ENCODE measurements around the gene CEMP1.
"Not testable (repeated sequence)": the region's sequence is repeated elsewhere in the genome, so short reads cannot be mapped to it uniquely, and the experiment has no call there.

The CEMP1 gene

GRCh38 chr16:2554709-2555425 is 23.7 kb upstream of the CEMP1 start:
- not testable (repeated sequence) for DNase-seq; H3K9ac ChIP-seq (ENCODE audit: low read length); H2BK120ac ChIP-seq (ENCODE audit: low read depth, low read length); H3K4me1 ChIP-seq (ENCODE audit: control insufficient read depth, low read depth, low read length); H2BK15ac ChIP-seq (replicated peaks; ENCODE audit: low read depth); H3K79me2 ChIP-seq (ENCODE audit: control insufficient read depth, insufficient read depth, low read length); H4K8ac ChIP-seq (ENCODE audit: low read depth, low read length); H3K4me3 ChIP-seq (ENCODE audit: low read length); H3K27ac ChIP-seq (ENCODE audit: low read depth, low read length); H3K4me2 ChIP-seq (ENCODE audit: low read length); H3K23ac ChIP-seq (ENCODE audit: low read length); H3K56ac ChIP-seq (ENCODE audit: low read length); H3K4ac ChIP-seq (ENCODE audit: low read depth, low read length); H3K36me3 ChIP-seq (ENCODE audit: control insufficient read depth, insufficient read depth, low read length); H4K5ac ChIP-seq (ENCODE audit: low read length); H3K18ac ChIP-seq (ENCODE audit: low read length); H2AK5ac ChIP-seq (ENCODE audit: low read length); H3K79me1 ChIP-seq (ENCODE audit: low read length); H3K27me3 ChIP-seq (ENCODE audit: insufficient read depth, low read length, poor library complexity); H2BK5ac ChIP-seq (ENCODE audit: low read length)
- WGBS (ENCODE audit: extremely low coverage, insufficient coverage, low lambda C conversion rate) = no CpG with 5 or more reads among the region's 13 CpGs

- H3K79me1 ChIP-seq (ENCODE audit: low read length); H3K4me1 ChIP-seq (ENCODE audit: control insufficient read depth, low read depth, low read length); H4K8ac ChIP-seq (ENCODE audit: low read depth, low read length); H3K56ac ChIP-seq (ENCODE audit: low read length); H3K36me3 ChIP-seq (ENCODE audit: control insufficient read depth, insufficient read depth, low read length); H2AK5ac ChIP-seq (ENCODE audit: low read length); H2BK15ac ChIP-seq (replicated peaks; ENCODE audit: low read depth); H3K4ac ChIP-seq (ENCODE audit: low read depth, low read length); H3K27ac ChIP-seq (ENCODE audit: low read depth, low read length); H2BK120ac ChIP-seq (ENCODE audit: low read depth, low read length); H3K23ac ChIP-seq (ENCODE audit: low read length); H4K5ac ChIP-seq (ENCODE audit: low read length); H3K4me3 ChIP-seq (ENCODE audit: low read length); H3K79me2 ChIP-seq (ENCODE audit: control insufficient read depth, insufficient read depth, low read length); H3K9ac ChIP-seq (ENCODE audit: low read length); H2BK5ac ChIP-seq (ENCODE audit: low read length); H3K27me3 ChIP-seq (ENCODE audit: insufficient read depth, low read length, poor library complexity); H3K18ac ChIP-seq (ENCODE audit: low read length); H3K4me2 ChIP-seq (ENCODE audit: low read length): not testable (repeated sequence)
- peak; percentile 77 for DNase-seq
- no CpG with 5 or more reads among the region's 17 CpGs for WGBS (ENCODE audit: extremely low coverage, insufficient coverage, low lambda C conversion rate)
Observed at GRCh38 chr16:2551420-2551889, 20.2 kb upstream of the CEMP1 start.

GRCh38 chr16:2550283-2550878 is 19.2 kb upstream of the CEMP1 start:
- H3K4ac ChIP-seq (ENCODE audit: low read depth, low read length); H2BK15ac ChIP-seq (replicated peaks; ENCODE audit: low read depth); H3K27ac ChIP-seq (ENCODE audit: low read depth, low read length); H3K23ac ChIP-seq (ENCODE audit: low read length); H2BK120ac ChIP-seq (ENCODE audit: low read depth, low read length); H2AK5ac ChIP-seq (ENCODE audit: low read length); H4K8ac ChIP-seq (ENCODE audit: low read depth, low read length); H3K4me1 ChIP-seq (ENCODE audit: control insufficient read depth, low read depth, low read length); H3K9ac ChIP-seq (ENCODE audit: low read length); H3K4me3 ChIP-seq (ENCODE audit: low read length); DNase-seq; H3K4me2 ChIP-seq (ENCODE audit: low read length); H3K79me2 ChIP-seq (ENCODE audit: control insufficient read depth, insufficient read depth, low read length); H3K56ac ChIP-seq (ENCODE audit: low read length); H3K36me3 ChIP-seq (ENCODE audit: control insufficient read depth, insufficient read depth, low read length); H4K5ac ChIP-seq (ENCODE audit: low read length); H3K18ac ChIP-seq (ENCODE audit: low read length); H3K79me1 ChIP-seq (ENCODE audit: low read length); H2BK5ac ChIP-seq (ENCODE audit: low read length); H3K27me3 ChIP-seq (ENCODE audit: insufficient read depth, low read length, poor library complexity): not testable (repeated sequence)
- WGBS (ENCODE audit: extremely low coverage, insufficient coverage, low lambda C conversion rate) = no CpG with 5 or more reads among the region's 14 CpGs

- H3K56ac ChIP-seq (ENCODE audit: low read length); H3K4me1 ChIP-seq (ENCODE audit: control insufficient read depth, low read depth, low read length): not testable (repeated sequence)
- no CpG with 5 or more reads among the region's 14 CpGs for WGBS (ENCODE audit: extremely low coverage, insufficient coverage, low lambda C conversion rate)
Observed at GRCh38 chr16:2543771-2544170, 12.6 kb upstream of the CEMP1 start.

GRCh38 chr16:2541409-2541808 is 10.2 kb upstream of the CEMP1 start:
- H3K4me2 ChIP-seq (ENCODE audit: low read length); H2BK5ac ChIP-seq (ENCODE audit: low read length); H3K4ac ChIP-seq (ENCODE audit: low read depth, low read length); H3K23ac ChIP-seq (ENCODE audit: low read length); H3K4me3 ChIP-seq (ENCODE audit: low read length); H3K36me3 ChIP-seq (ENCODE audit: control insufficient read depth, insufficient read depth, low read length); H3K18ac ChIP-seq (ENCODE audit: low read length); DNase-seq; H3K27ac ChIP-seq (ENCODE audit: low read depth, low read length); H3K56ac ChIP-seq (ENCODE audit: low read length); H3K79me2 ChIP-seq (ENCODE audit: control insufficient read depth, insufficient read depth, low read length); H3K27me3 ChIP-seq (ENCODE audit: insufficient read depth, low read length, poor library complexity); H2AK5ac ChIP-seq (ENCODE audit: low read length); H4K8ac ChIP-seq (ENCODE audit: low read depth, low read length); H3K4me1 ChIP-seq (ENCODE audit: control insufficient read depth, low read depth, low read length); H3K79me1 ChIP-seq (ENCODE audit: low read length); H2BK15ac ChIP-seq (replicated peaks; ENCODE audit: low read depth); H2BK120ac ChIP-seq (ENCODE audit: low read depth, low read length); H4K5ac ChIP-seq (ENCODE audit: low read length); H3K9ac ChIP-seq (ENCODE audit: low read length): not testable (repeated sequence)
- WGBS (ENCODE audit: extremely low coverage, insufficient coverage, low lambda C conversion rate) = no CpG with 5 or more reads among the region's 6 CpGs

More at GRCh38 chr16:2543771-2544170, 12.6 kb upstream of the CEMP1 start:
- not testable (repeated sequence) for H3K23ac ChIP-seq (ENCODE audit: low read length); H3K4me3 ChIP-seq (ENCODE audit: low read length); H3K27ac ChIP-seq (ENCODE audit: low read depth, low read length); H3K27me3 ChIP-seq (ENCODE audit: insufficient read depth, low read length, poor library complexity); H3K4ac ChIP-seq (ENCODE audit: low read depth, low read length); H4K8ac ChIP-seq (ENCODE audit: low read depth, low read length); H2AK5ac ChIP-seq (ENCODE audit: low read length); H3K4me2 ChIP-seq (ENCODE audit: low read length); H3K79me1 ChIP-seq (ENCODE audit: low read length); H2BK15ac ChIP-seq (replicated peaks; ENCODE audit: low read depth); H3K9ac ChIP-seq (ENCODE audit: low read length); H3K18ac ChIP-seq (ENCODE audit: low read length); DNase-seq; H2BK5ac ChIP-seq (ENCODE audit: low read length); H3K36me3 ChIP-seq (ENCODE audit: control insufficient read depth, insufficient read depth, low read length); H3K79me2 ChIP-seq (ENCODE audit: control insufficient read depth, insufficient read depth, low read length); H2BK120ac ChIP-seq (ENCODE audit: low read depth, low read length); H4K5ac ChIP-seq (ENCODE audit: low read length)
